B cell (primary cell): ENCODE data around the gene DGAT2L6.

Experiments
- CTCF ChIP-seq: fragments of 200-600 bp; IDR thresholded peaks from one replicate; pipeline ENCODE4 v1.8.0; 2022; ENCODE audit warnings: antibody characterized with exemption, mild to moderate bottlenecking
- EZH2 ChIP-seq: IDR thresholded peaks from 2 replicates; pipeline ENCODE4 v1.6.1; 2012; ENCODE audit warnings: borderline replicate concordance, low read depth, mild to moderate bottlenecking, moderate library complexity, low read length; ENCODE audit not compliant: insufficient read depth, poor library complexity, severe bottlenecking

- TF ChIP-seq CTCF (no peak), EZH2 (no peak)
Observed at GRCh38 chrX:70244881-70245280, 67.6 kb downstream of the DGAT2L6 start.
